Testis (tissue), 2 donors: ENCODE data around the gene CXCL10.

Experiments used
- POLR2A ChIP-seq: fragments of 450-650 bp; IDR thresholded peaks from one replicate; pipeline ENCODE4 v1.6.1; 2017; ENCODE audit warnings: antibody characterized with exemption, mild to moderate bottlenecking, moderate library complexity
- TF ChIP-seq, protein P1 (sequence below), 3 experiments: fragments of 450-650 bp in 2 of 3; fragments of 200-600 bp in 1 of 3; sonication (generic) in 1 of 3; IDR thresholded peaks; one replicate each; pipeline ENCODE4 v1.5.1; 2016 to 2019; ENCODE audit warnings: antibody characterized with exemption in 3 of 3, mild to moderate bottlenecking in 2 of 3, moderate library complexity in 1 of 3

DNA sequence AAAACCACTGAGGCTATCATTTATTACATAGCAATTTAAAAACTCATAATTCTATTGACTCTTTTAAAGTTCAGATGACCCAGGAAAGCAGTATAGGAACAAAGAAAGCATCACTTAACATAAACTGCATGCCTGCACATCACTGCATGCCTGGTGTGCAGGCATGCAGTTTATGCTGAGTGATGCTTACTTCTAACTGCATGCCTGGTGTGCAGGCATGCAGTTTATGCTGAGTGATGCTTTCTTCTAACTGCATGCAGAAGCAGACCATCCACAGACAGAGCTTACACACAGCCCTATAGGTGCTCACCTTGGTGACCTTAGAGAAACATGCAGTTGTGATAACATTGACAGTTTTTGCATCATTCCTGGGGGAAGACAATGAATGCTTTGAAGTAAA, 49.5 kb downstream of the CXCL10 start:
- TF ChIP-seq, protein P1, sequence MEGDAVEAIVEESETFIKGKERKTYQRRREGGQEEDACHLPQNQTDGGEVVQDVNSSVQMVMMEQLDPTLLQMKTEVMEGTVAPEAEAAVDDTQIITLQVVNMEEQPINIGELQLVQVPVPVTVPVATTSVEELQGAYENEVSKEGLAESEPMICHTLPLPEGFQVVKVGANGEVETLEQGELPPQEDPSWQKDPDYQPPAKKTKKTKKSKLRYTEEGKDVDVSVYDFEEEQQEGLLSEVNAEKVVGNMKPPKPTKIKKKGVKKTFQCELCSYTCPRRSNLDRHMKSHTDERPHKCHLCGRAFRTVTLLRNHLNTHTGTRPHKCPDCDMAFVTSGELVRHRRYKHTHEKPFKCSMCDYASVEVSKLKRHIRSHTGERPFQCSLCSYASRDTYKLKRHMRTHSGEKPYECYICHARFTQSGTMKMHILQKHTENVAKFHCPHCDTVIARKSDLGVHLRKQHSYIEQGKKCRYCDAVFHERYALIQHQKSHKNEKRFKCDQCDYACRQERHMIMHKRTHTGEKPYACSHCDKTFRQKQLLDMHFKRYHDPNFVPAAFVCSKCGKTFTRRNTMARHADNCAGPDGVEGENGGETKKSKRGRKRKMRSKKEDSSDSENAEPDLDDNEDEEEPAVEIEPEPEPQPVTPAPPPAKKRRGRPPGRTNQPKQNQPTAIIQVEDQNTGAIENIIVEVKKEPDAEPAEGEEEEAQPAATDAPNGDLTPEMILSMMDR (IDR thresholded peaks at IDR 0.05): no peak
- no peak for TF ChIP-seq POLR2A
